GM12875 (cell line): ENCODE data around the gene CCDC50.

Experiments
- H3K4me3 ChIP-seq: one replicate; pipeline ENCODE4 v1.5.1; 2011; ENCODE audit warnings: low read depth, low read length, control low read depth
- CTCF ChIP-seq: IDR thresholded peaks from 2 replicates; pipeline ENCODE4 v1.5.1; 2011; ENCODE audit warnings: low read depth, mild to moderate bottlenecking, control low read depth, inconsistent platforms, low read length, moderate library complexity, borderline replicate concordance; ENCODE audit not compliant: insufficient read depth

CCDC50 gene

GRCh38 chr3:191431160-191431822 is 102.1 kb downstream of the CCDC50 start:
- no peak overlapping the region for H3K4me3 ChIP-seq
- TF ChIP-seq CTCF = no peak

GRCh38 chr3:191432162-191432561 is 103.0 kb downstream of the CCDC50 start:
- TF ChIP-seq CTCF = no peak
- no peak overlapping the region for H3K4me3 ChIP-seq

GRCh38 chr3:191434024-191434423 is 104.8 kb downstream of the CCDC50 start:
- TF ChIP-seq CTCF = no peak
- H3K4me3 ChIP-seq = no peak overlapping the region

- H3K4me3 ChIP-seq = no peak overlapping the region
- no peak for TF ChIP-seq CTCF
These were observed 106.8 kb downstream of the CCDC50 start for GRCh38 chr3:191435981-191436380.

- H3K4me3 ChIP-seq = no peak overlapping the region
- no peak for TF ChIP-seq CTCF
These were observed 109.1 kb downstream of the CCDC50 start for GRCh38 chr3:191438150-191438814.

GRCh38 chr3:191440532-191440931 is 111.3 kb downstream of the CCDC50 start:
- TF ChIP-seq CTCF = no peak
- no peak overlapping the region for H3K4me3 ChIP-seq

- H3K4me3 ChIP-seq = no peak overlapping the region
- no peak for TF ChIP-seq CTCF
These were observed 112.5 kb downstream of the CCDC50 start for GRCh38 chr3:191441687-191442086.
